GM04504 (cell line): ENCODE data around the gene TRIO.
A peak's percentile ranks its signal among the peaks of the same experiment; 100 is the strongest.

Source experiments
- DNase-seq: peaks from one replicate; pipeline ENCODE4 v3.0.0-alpha.2; 2012; ENCODE audit warnings: low read depth

TRIO gene

GRCh38 chr5:14247054-14247386 is 103.9 kb downstream of the TRIO start:
- no peak for DNase-seq

DNA sequence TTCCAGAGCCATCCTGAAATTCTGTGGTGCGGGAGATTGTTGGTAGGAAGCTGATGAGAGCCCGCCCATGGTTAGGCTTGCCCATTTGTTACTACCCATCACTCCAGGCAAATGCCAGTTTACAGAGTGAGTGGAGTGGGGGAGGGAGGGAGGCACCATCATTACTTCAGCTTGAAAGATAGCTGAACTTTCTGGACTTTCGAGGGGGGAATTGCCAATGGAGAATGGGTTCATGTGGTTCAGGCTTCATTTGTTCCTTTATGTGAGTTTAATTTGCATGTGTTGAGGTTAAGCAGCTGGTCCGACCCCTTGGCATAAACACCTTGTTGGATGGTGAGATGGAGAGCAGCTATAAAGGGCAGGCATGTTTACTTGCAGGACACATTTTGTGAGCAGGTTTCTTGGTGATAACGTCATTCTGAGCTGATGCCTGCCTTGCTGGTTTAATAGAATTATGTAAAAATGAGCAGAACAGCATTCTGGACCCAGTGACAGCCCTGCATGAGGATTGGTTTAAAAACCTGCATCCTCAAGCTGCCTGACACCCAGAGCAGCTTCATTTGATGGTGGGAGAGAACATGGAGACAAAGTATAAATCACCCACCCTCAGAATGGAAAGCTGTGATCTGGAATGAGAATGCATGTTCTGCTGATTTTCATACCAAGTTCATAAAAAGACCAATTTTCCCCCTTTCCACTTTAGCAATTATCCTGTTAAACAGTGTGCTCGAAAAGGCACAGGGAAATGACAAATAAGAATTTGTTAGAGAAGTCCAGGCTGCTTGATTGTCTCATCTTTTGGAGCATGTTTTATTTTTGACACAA is 106.3 kb downstream of the TRIO start:
- DNase-seq = no peak

- no peak for DNase-seq
Observed at GRCh38 chr5:14250084-14250695, 107.0 kb downstream of the TRIO start.

GRCh38 chr5:14250748-14251701 is 107.9 kb downstream of the TRIO start:
- no peak for DNase-seq

DNA sequence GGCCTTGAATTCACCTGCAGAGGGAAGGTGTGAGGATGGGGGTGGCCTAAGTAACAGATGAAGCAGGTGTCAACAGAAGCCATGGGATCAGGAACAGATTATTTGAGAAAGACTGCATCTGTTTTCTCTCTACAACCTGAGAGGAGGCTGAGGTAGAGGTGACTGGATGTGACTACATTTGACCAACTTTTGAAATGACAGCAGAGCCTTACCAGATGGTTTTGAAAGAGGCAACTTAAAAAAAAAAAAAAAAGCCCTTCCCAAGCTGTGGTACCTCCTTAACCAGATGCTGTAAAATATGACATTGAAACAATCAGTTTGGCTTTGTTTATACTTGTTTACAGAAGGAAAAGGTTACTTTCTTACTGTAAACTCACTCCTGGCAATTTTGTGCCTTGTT is 108.6 kb downstream of the TRIO start:
- no peak for DNase-seq

DNA sequence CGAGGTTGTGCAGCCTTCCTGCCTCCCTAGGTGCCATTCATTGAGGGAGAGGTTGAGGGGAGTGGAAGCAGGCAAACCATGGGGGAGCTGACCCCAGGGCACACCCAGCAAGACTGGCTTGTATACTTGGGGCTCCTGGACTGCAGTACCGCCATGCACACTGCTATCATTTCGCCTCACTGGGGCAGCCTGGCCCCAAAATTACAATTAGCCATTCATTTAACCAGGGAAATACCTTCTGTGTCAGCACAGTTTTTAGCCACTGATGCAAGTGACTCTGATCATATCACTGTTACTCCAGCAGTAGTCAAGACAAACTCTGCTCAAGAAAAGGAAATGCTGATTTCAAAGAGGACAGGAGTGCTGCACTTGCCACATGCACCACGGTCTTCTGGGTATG is 109.7 kb downstream of the TRIO start:
- no peak for DNase-seq

DNA sequence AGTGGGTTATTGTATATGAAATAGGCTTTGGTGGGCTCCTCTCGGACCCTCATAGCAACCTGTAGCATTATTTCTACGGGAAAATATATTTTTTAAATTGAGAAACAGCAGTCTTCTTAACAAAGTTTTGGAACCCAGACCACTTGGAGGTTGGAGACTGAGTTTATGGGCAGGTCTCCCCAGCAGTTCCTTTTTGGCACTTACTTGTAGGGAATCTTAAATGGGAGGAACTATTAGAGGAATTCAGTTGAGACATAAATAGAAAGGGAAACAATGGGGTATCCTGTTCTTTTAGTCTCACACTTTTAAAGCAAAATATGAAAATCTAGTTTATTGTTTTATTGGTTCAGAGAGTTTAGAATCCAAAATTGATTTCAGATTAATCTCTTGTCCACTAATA is 111.5 kb downstream of the TRIO start:
- DNase-seq = no peak

DNA sequence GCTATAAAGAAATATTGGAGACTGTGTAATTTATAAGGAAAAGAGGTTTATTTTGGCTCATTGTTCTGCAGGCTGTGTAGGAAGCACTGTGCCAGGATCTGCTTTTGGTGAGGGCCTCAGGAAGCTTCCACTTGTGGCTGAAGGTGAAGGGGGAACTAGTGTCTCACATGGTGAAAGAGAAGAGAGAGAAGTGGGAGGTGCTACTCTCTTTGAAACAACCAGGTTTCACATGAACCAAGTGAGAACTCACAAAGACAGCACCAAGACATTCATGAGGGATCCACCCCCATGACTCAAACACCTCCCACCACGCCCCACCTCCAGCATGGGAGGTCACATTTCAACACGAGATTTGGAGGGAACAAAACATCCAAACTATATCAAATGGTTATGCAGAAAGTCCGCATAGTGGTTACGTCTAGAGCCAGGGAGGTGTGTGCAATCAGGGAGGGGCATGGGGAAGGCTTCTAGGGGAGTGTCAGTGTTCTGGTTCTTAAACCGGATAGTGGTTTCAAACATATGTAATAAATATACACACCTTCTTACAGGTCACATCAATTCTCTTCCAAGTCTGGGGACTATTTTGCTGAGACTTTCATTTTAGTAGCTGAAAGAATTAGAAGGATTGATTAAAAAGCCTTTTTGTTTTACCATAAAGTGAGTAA is 113.0 kb downstream of the TRIO start:
- no peak for DNase-seq

GRCh38 chr5:14256756-14257393 is 113.7 kb downstream of the TRIO start:
- no peak for DNase-seq

DNA sequence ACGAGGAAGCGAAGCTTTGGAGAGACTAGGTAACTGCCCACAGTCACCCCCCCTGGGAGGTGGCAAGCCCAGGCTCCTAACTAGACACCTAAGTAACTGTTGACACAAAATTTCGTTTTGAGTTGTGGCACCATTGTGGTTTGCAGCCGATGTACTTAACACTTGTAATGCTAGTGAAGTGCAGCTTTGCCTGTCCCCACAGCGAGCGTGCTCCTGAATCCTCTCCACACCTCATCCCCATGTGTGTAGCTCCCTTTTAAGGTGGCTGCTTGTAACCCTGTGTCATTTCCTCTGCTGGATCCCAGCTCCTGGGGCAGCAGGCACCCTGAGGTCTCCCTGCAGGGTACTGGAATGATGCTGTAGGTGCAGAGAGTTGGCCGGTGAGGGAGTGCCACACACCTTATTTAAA is 114.9 kb downstream of the TRIO start:
- no peak for DNase-seq

GRCh38 chr5:14258840-14259239 is 115.7 kb downstream of the TRIO start:
- no peak for DNase-seq

DNA sequence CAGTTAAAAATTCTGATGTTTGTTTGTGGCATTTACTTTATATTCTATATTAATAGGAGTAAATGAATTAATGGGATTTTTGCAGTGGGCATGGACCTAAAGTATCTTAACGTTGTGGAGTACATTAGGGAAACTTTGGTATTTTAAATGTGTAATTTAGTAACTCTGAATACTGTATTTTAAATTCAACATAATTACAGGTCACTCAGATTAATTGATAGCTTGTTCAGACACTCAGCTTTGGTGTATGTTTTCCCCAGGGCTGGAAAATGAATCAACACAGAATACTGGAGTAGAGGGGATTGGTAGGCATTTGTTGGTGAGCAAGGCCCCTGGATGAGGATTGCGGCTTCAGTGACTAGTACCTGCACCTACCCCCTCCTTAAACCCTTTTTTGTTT is 117.5 kb downstream of the TRIO start:
- no peak for DNase-seq

DNA sequence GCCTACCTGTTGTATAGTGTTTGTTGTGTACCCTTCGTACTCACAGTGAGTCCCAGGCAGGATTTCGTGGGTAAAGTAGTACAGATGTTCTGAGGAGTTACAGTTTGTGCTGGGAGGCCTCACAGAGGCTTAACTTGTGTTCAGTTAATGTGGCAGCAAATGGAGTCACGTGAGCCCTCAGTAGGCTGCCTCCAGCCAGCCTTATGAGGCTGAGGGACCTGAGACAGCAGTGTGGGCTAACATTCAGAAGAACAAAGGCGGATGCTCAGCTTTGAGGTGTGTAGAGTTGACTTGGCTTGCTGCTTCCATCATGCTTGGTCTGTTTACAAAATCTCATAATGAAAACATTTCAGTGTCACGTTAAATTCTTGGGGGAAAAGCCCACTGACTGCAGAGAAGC is 118.1 kb downstream of the TRIO start:
- no peak for DNase-seq

DNA sequence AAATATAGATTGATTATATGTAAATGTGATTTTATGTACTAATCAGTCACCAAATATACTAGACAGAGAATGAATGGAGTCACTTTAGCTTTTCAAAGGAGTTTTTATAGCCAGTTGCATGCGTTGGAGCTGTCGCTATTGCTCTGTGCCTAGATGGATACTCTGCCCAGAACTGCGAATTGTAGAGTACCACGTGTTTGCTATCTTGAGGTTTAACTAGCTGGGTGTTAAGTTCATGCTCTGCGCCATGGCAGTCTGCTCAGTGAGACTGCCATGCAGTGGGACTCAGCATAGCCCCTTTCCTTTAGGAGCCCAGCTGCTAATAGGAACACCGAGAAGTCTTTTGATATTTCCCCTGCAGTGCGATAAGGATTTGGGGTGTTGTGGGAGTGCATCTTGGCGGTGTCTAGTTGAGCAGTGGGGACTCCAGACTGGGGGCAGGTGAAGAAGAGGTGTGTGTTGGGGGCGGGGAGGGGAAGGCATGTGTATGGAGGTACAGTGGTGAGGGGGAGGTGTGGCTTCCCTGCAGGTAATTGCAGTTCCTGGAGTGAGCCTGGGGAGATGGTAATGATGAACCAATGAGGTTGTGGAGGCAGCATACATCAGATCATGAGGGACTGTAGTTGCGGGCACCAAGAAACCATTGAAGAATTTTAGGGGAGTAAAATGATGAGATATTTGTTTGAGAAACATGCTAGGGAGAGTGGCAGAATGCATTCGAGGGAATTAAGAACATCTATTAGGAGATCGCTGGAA is 118.9 kb downstream of the TRIO start:
- no peak for DNase-seq

DNA sequence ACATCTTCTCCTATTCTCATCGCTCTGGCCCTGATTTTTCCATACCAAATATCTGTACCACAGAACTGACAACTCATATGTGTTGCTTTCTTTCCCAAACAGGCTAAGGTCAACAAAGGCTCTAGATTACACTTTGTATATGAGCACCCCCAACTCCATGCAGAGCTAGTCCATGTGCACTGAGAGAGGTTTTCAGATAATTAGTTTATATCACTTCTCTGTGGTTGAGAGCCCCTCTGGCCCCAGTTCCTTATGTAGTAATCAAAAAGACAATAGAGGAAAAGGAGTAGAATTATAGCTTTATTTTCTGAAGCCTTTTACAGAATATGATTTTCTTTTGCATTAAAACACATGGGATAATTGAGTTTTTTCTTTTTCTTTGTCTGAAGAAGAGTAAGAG is 120.0 kb downstream of the TRIO start:
- no peak for DNase-seq

DNA sequence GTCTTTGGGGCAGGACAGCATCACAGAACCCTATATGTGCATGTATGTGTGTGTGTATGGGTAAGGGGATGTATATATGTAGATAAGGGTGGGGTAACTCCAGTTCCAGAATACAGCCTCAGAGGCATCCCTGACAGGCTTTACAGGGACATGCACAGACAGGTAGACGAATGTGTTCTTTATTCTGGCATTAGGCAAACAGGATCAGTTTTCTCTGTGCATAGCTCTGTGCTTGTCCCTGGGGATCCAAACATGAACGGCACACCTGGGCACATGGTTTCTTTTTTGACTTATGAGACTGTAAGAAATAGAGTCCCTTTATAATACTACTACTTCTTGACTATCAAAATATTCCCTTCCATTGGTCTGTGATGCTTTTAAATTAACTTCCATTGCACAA is 120.6 kb downstream of the TRIO start:
- DNase-seq = no peak

DNA sequence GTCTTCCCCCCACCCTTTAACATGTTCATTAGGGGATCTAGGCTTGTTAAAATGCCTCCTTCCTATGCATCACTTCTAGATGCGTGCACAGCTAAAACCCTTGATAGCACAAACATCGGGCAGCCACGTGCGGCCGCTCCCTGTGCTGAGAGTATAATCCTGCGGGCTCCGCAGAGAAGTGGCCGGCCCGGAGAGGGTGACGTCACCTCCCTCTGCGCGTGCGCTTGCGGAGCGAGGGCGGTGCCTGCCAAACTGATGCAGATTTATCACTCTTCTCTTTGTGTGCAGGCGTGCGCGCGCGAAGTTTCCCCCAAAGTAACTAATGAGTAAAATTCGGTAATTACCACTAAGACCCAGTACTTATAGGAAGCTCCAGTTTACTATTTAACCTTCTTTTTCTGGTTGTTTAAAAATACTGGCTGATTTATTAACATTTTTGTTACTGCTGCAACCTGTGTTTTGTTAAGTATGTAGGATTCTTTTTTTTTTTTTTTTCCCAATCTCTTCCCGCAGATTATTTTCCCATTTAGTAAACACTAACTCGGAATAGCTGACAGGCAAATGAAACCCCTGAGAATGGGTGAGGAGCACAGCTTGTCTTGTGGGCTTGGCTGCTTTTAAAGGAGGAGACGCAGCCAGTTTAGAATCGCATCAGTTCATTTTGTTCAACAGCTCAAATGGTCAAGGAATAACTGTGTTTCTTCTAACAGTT is 121.6 kb downstream of the TRIO start:
- DNase-seq = peak; percentile 85

- DNase-seq = peak; percentile 58
Observed at GRCh38 chr5:14265570-14265969, 122.4 kb downstream of the TRIO start.

- DNase-seq = no peak
Observed at GRCh38 chr5:14266171-14266570, 123.0 kb downstream of the TRIO start.

DNA sequence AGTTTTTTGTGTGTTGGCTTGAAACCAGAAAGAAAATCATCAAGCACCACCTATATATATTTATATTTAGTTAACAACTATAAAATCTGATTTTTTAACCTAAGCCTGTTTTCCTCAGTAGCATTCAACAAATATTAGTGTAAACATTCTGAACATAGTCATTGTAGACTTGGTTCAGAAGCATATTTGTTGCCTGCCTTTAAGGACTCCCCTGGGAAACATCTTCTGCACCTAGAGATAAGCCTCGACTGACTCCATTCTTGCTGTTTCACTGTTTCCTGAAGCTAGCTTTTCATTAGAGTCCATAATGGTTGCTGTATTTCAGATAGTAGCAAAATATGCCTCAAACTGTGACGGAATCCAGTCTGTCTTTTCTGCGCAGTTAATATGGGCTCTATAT is 123.5 kb downstream of the TRIO start:
- DNase-seq = no peak
